ENCODE results near the gene TBC1D13. TPM values are rescaled to one million over a fixed set of nuclear protein-coding genes. Genes with fewer than 3 reads are reported as not detected.
"Not testable (repeated sequence)": the region's sequence is repeated elsewhere in the genome, so short reads cannot be mapped to it uniquely, and the experiment has no call there.

TBC1D13 gene
- polyA plus RNA-seq, 1 experiment = 31.9 TPM

DNA sequence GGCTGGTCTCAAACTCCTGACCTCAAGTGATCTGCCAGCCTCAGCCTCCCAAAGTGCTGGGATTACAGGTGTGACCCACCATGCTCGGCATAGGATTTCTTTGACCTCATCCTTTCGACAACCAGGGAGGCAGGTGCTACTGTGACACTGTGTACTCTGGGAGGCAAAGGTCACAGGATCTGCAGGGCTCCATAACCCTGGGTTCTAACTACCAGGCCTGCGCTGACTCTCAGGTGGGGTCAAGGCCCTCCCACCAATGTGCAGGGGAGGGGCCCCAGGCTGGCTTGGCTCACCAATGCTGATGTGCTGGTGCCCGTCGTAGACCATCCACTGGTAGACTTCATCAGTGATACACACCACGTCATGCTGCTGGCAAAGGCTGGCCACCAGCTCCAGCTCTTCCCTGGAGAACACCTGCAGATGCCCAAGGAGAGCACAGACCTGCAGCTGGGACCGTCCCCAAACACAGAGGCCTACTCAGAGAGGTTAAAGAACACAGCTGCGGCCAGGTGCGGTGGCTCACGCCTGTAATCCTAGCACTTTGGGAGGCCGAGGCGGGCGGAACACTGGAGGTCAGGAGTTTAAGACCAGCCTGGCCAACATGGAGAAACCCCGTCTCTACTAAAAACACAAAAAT lies 49.6 kb downstream of the TBC1D13 start:
- ChIA-PET POLR2A (no interaction called here), CTCF (no interaction called here)
- H3K4me3 ChIP-seq (ENCODE audit: low read depth, low read length) = no peak overlapping the region
- TF ChIP-seq, protein P1, sequence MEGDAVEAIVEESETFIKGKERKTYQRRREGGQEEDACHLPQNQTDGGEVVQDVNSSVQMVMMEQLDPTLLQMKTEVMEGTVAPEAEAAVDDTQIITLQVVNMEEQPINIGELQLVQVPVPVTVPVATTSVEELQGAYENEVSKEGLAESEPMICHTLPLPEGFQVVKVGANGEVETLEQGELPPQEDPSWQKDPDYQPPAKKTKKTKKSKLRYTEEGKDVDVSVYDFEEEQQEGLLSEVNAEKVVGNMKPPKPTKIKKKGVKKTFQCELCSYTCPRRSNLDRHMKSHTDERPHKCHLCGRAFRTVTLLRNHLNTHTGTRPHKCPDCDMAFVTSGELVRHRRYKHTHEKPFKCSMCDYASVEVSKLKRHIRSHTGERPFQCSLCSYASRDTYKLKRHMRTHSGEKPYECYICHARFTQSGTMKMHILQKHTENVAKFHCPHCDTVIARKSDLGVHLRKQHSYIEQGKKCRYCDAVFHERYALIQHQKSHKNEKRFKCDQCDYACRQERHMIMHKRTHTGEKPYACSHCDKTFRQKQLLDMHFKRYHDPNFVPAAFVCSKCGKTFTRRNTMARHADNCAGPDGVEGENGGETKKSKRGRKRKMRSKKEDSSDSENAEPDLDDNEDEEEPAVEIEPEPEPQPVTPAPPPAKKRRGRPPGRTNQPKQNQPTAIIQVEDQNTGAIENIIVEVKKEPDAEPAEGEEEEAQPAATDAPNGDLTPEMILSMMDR (IDR thresholded peaks at IDR 0.05; ENCODE audit: insufficient read depth, low read depth, low read length) = no peak
- no peaks in the 10 kb centered on the region for H3K27me3 ChIP-seq (ENCODE audit: control insufficient read depth, insufficient read depth, low read length)
- no peak for DNase-seq (ENCODE audit: low read depth)
- peaks cover 5% of the 10 kb centered on the region for H3K36me3 ChIP-seq (ENCODE audit: control insufficient read depth, insufficient read depth, low read length)

DNA sequence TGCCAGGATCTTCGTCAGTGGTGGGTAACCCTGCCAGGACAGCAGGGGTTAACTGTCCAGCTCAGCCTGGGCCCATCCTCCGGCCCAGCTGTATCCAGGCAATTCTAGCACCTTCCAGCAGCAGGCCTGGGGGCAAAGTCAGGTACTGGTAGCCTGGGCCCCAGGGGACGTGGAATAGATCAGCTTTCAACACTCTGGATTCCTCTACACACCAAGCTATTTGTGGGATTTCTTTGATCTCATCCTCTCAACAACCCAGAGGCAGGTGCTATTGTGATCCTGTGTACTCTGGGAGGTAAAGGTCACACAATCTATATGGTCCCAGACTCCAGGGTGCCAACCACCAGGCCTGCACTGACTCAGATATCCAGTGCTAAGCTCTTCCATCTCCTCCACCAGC lies 51.3 kb downstream of the TBC1D13 start:
- ChIA-PET POLR2A (no interaction called here), CTCF (interaction anchor here (1.2 to 2.3 kb wide), 4 partner anchors 20 to 105 kb away, joined by 3 to 6 read pairs (median 4); partner anchors contain the start of gene ENDOG)
- TF ChIP-seq, protein P1 (IDR thresholded peaks at IDR 0.05; ENCODE audit: insufficient read depth, low read depth, low read length) = no peak

GRCh38 chr9:128840524-128840923 lies 53.5 kb downstream of the TBC1D13 start:
- DNase-seq (ENCODE audit: low read depth) = no peak
- CTCF ChIA-PET = no interaction called here
- no peaks in the 10 kb centered on the region for H3K27me3 ChIP-seq (ENCODE audit: control insufficient read depth, insufficient read depth, low read length)
- no peak overlapping the region for H3K4me3 ChIP-seq (ENCODE audit: low read depth, low read length)
- POLR2A ChIA-PET = no interaction called here
- TF ChIP-seq, protein P1 (IDR thresholded peaks at IDR 0.05; ENCODE audit: insufficient read depth, low read depth, low read length) = no peak
- H3K36me3 ChIP-seq (ENCODE audit: control insufficient read depth, insufficient read depth, low read length) = no peaks in the 10 kb centered on the region; the same call in none of the 2 replicates

More for the DNA sequence above, 51.3 kb downstream of the TBC1D13 start:
- Histone ChIP-seq H3K4me3 (ENCODE audit: low read depth, low read length) (no peak overlapping the region), H3K36me3 (ENCODE audit: control insufficient read depth, insufficient read depth, low read length) (peaks cover 4% of the 10 kb centered on the region), H3K27me3 (ENCODE audit: control insufficient read depth, insufficient read depth, low read length) (no peaks in the 10 kb centered on the region)
- DNase-seq (ENCODE audit: low read depth) = no peak

- H3K4me3 ChIP-seq (ENCODE audit: low read depth, low read length) = no peak overlapping the region
- POLR2A ChIA-PET = interaction anchor here (0.6 kb wide), 1 partner anchor 239 kb away, joined by 5 read pairs; no protein-coding TSS in a partner anchor
- no peak for DNase-seq (ENCODE audit: low read depth)
- H3K36me3 ChIP-seq (ENCODE audit: control insufficient read depth, insufficient read depth, low read length) = no peaks in the 10 kb centered on the region; the same call in 1 of the 2 replicates
- CTCF ChIA-PET = interaction anchor here (1.0 kb wide), 1 partner anchor 84 kb away, joined by 3 read pairs; no protein-coding TSS in a partner anchor
- TF ChIP-seq, protein P1 (IDR thresholded peaks at IDR 0.05; ENCODE audit: insufficient read depth, low read depth, low read length) = no peak
- H3K27me3 ChIP-seq (ENCODE audit: control insufficient read depth, insufficient read depth, low read length) = no peaks in the 10 kb centered on the region
These were observed 54.8 kb downstream of the TBC1D13 start for GRCh38 chr9:128841694-128842492.

DNA sequence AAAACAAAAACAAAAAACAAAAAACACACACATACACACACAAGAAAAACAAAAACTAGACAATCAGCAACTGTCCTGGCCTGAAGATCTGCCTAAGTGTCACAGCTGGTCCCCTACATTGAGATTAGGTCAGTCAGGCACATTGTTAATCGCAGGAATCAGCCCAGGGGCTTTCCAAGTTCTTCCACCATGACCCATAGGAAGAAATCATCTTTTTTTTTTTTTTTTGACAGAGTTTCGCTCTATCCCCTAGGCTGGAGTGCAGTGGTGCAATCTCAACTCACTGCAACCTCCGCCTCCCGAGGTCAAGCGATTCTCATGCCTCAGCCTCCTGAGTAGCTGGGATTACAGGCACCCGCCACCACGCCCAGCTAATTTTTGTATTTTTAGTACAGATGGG lies 56.1 kb downstream of the TBC1D13 start:
- POLR2A ChIA-PET; H3K4me3 ChIP-seq (ENCODE audit: low read depth, low read length); H3K36me3 ChIP-seq (ENCODE audit: control insufficient read depth, insufficient read depth, low read length); DNase-seq (ENCODE audit: low read depth); H3K27me3 ChIP-seq (ENCODE audit: control insufficient read depth, insufficient read depth, low read length): not testable (repeated sequence)
- CTCF ChIA-PET = interaction anchor here (0.6 to 2.8 kb wide), 2 partner anchors 85 to 264 kb away, joined by 3 to 11 read pairs; no protein-coding TSS in a partner anchor

Data from BJ (cell line).